BE2C (cell line): ENCODE measurements around the gene TCOF1.

Experiments
- DNase-seq: peaks from one replicate; pipeline ENCODE4 v3.0.0-alpha.2; 2020
- H3K27me3 ChIP-seq: fragments of 250-450 bp; sonication (Bioruptor Pico); 2 replicates; pipeline ENCODE4 v1.5.1; 2020; ENCODE audit warnings: mild to moderate bottlenecking
- H3K36me3 ChIP-seq: fragments of 250-450 bp; sonication (Bioruptor Pico); 2 replicates; pipeline ENCODE4 v1.5.1; 2020; ENCODE audit warnings: mild to moderate bottlenecking
- H3K4me1 ChIP-seq: fragments of 250-450 bp; sonication (Bioruptor Pico); 2 replicates; pipeline ENCODE4 v1.5.1; 2020
- H3K4me3 ChIP-seq: 2 replicates; pipeline ENCODE4 v1.5.1; 2011; ENCODE audit warnings: low read depth, low read length
- H3K9me3 ChIP-seq: fragments of 250-450 bp; sonication (Bioruptor Pico); 2 replicates; pipeline ENCODE4 v1.5.1; 2020
- CTCF ChIP-seq: IDR thresholded peaks from 2 replicates; pipeline ENCODE4 v1.5.1; 2012; ENCODE audit warnings: mild to moderate bottlenecking, low read depth, low read length

Gene TCOF1

GRCh38 chr5:150401376-150402228, 44.1 kb downstream of the TCOF1 start:
- Histone ChIP-seq H3K36me3 (peaks cover 31% of the 10 kb centered on the region), H3K4me3 (no peak overlapping the region), H3K4me1 (no peaks in the 10 kb centered on the region; the same call in 1 of the 2 replicates), H3K27me3 (no peaks in the 10 kb centered on the region), H3K9me3 (no peaks in the 10 kb centered on the region)
- no peak for DNase-seq
- no peak for TF ChIP-seq CTCF

GRCh38 chr5:150402229-150402773, 44.8 kb downstream of the TCOF1 start:
- DNase-seq = no peak
- Histone ChIP-seq H3K27me3 (no peaks in the 10 kb centered on the region), H3K4me1 (no peaks in the 10 kb centered on the region; the same call in 1 of the 2 replicates), H3K9me3 (no peaks in the 10 kb centered on the region), H3K4me3 (no peak overlapping the region), H3K36me3 (peaks cover 26% of the 10 kb centered on the region)
- TF ChIP-seq CTCF = no peak

GRCh38 chr5:150402901-150403342, 45.4 kb downstream of the TCOF1 start:
- H3K4me1 ChIP-seq = no peaks in the 10 kb centered on the region; the same call in 1 of the 2 replicates
- H3K27me3 ChIP-seq = no peaks in the 10 kb centered on the region
- H3K4me3 ChIP-seq = no peak overlapping the region
- H3K36me3 ChIP-seq = peaks cover 20% of the 10 kb centered on the region
- no peak for TF ChIP-seq CTCF
- no peaks in the 10 kb centered on the region for H3K9me3 ChIP-seq
- DNase-seq = no peak

- no peaks in the 10 kb centered on the region for H3K27me3 ChIP-seq
- no peaks in the 10 kb centered on the region; the same call in 1 of the 2 replicates for H3K4me1 ChIP-seq
- peaks cover 8% of the 10 kb centered on the region; the same call in 1 of the 2 replicates for H3K36me3 ChIP-seq
Measured at GRCh38 chr5:150404121-150404520, 46.6 kb downstream of the TCOF1 start.

GRCh38 chr5:150404535-150404934, 47.0 kb downstream of the TCOF1 start:
- no peak for TF ChIP-seq CTCF
- Histone ChIP-seq H3K4me1 (no peaks in the 10 kb centered on the region; the same call in 1 of the 2 replicates), H3K4me3 (no peak overlapping the region)

More at GRCh38 chr5:150404121-150404520, 46.6 kb downstream of the TCOF1 start:
- TF ChIP-seq CTCF = no peak
- no peak for DNase-seq
- Histone ChIP-seq H3K4me3 (no peak overlapping the region), H3K9me3 (no peaks in the 10 kb centered on the region)

More at GRCh38 chr5:150404535-150404934, 47.0 kb downstream of the TCOF1 start:
- no peaks in the 10 kb centered on the region for H3K9me3 ChIP-seq
- H3K36me3 ChIP-seq = peaks cover 3% of the 10 kb centered on the region; the same call in 1 of the 2 replicates
- no peak for DNase-seq
- no peaks in the 10 kb centered on the region for H3K27me3 ChIP-seq
